NCI-H2227 (cell line): ENCODE measurements around the gene TCN2.
A peak's percentile ranks its signal among the peaks of the same experiment; 100 is the strongest.
"Not testable (repeated sequence)": the region's sequence is repeated elsewhere in the genome, so short reads cannot be mapped to it uniquely, and the experiment has no call there.

Source experiments
- DNase-seq: peaks from one replicate; lab custom pipeline; 2025; ENCODE audit not compliant: unreplicated experiment; lab: John Stamatoyannopoulos, UW

TCN2 gene

GRCh38 chr22:30575859-30576258 lies 31.1 kb upstream of the TCN2 start:
- no peak for DNase-seq

GRCh38 chr22:30578481-30578880 lies 28.5 kb upstream of the TCN2 start:
- DNase-seq = no peak

GRCh38 chr22:30580896-30581295 lies 26.1 kb upstream of the TCN2 start:
- no peak for DNase-seq

- DNase-seq = no peak
Measured at GRCh38 chr22:30582051-30582450, 24.9 kb upstream of the TCN2 start.

GRCh38 chr22:30582788-30583545 lies 24.0 kb upstream of the TCN2 start:
- no peak for DNase-seq

- DNase-seq = no peak
Measured at GRCh38 chr22:30584441-30584840, 22.5 kb upstream of the TCN2 start.

- DNase-seq = no peak
Measured at GRCh38 chr22:30586414-30586813, 20.6 kb upstream of the TCN2 start.

- no peak for DNase-seq
Measured at GRCh38 chr22:30591191-30591587, 15.8 kb upstream of the TCN2 start.

- peak; percentile 96 for DNase-seq
Measured at GRCh38 chr22:30591588-30592359, 15.2 kb upstream of the TCN2 start, which contains the start of gene PES1. Gene PES1 (minus strand): TSS chr22:30591910. CDS start chr22:30591833, 77 bp downstream.

- not testable (repeated sequence) for DNase-seq
Measured at GRCh38 chr22:30592360-30592713, 14.6 kb upstream of the TCN2 start.

- DNase-seq = no peak
Measured at GRCh38 chr22:30596199-30596598, 10.8 kb upstream of the TCN2 start.

GRCh38 chr22:30596886-30597285 lies 10.1 kb upstream of the TCN2 start:
- peak; percentile 45 for DNase-seq

GRCh38 chr22:30598986-30599385 lies 8.0 kb upstream of the TCN2 start:
- no peak for DNase-seq

- DNase-seq = peak; percentile 3
Measured at GRCh38 chr22:30600921-30601320, 6.1 kb upstream of the TCN2 start.

GRCh38 chr22:30601464-30601863 lies 5.5 kb upstream of the TCN2 start:
- no peak for DNase-seq

- no peak for DNase-seq
Measured at GRCh38 chr22:30602049-30602448, 4.9 kb upstream of the TCN2 start.

- no peak for DNase-seq
Measured at GRCh38 chr22:30603801-30604200, 3.2 kb upstream of the TCN2 start.

- no peak for DNase-seq
Measured at GRCh38 chr22:30604723-30605122, 2.3 kb upstream of the TCN2 start.

- peak; percentile 55 for DNase-seq
Measured at GRCh38 chr22:30605449-30606110, 1.4 kb upstream of the TCN2 start.

- no peak for DNase-seq
Measured at GRCh38 chr22:30607300-30607930, 441 bp downstream of the TCN2 start.

- no peak for DNase-seq
Measured at GRCh38 chr22:30607939-30608338, 965 bp downstream of the TCN2 start.
